Mucosa of descending colon (tissue), 3 donors: ENCODE results near the gene CAPRIN1. TPM values are rescaled to one million over a fixed set of nuclear protein-coding genes. Genes with fewer than 3 reads are reported as not detected.

ENCODE experiments used
- ATAC-seq: fragments of 200-7000 bp; cut with Tn5 transposase; one replicate; pipeline ENCODE4 v1.9.1; 2020; ENCODE audit warnings: mild to moderate bottlenecking, moderate library complexity
- DNase-seq, 3 donors: peaks; one replicate each; pipeline ENCODE4 v3.0.0-alpha.2; 2020
- H3K36me3 ChIP-seq: fragments of 200-600 bp; one replicate; pipeline ENCODE4 v1.8.0; 2021; ENCODE audit warnings: low read depth, mild to moderate bottlenecking
- H3K4me1 ChIP-seq: fragments of 200-600 bp; one replicate; pipeline ENCODE4 v1.8.0; 2021; ENCODE audit warnings: low read depth, mild to moderate bottlenecking
- H3K4me3 ChIP-seq: fragments of 200-600 bp; one replicate; pipeline ENCODE4 v1.8.0; 2021; ENCODE audit warnings: mild to moderate bottlenecking
- H3K9me3 ChIP-seq: fragments of 200-600 bp; one replicate; pipeline ENCODE4 v1.8.0; 2021; ENCODE audit warnings: mild to moderate bottlenecking
- CTCF ChIP-seq: fragments of 200-600 bp; IDR thresholded peaks from one replicate; pipeline ENCODE4 v1.8.0; 2022; ENCODE audit warnings: antibody characterized with exemption, mild to moderate bottlenecking
- intact Hi-C, 2 donors: fragments of 100-400 bp; cut with DNase I in 1 of 2; cut with micrococcal nuclease in 1 of 2; formaldehyde crosslinking; loops; one replicate each; pipeline versions ENCODE4 v1.11.0 to v1.11.1; 2022; cut with DNase I, micrococcal nuclease
- total RNA-seq, 3 donors: library from RNA; stranded (reverse); fragmentation: NEBNext Ultra II Directional in 2 of 3; extraction: Animal tissue kit (Norgen Biotek cat#: 25700) in 2 of 3; gene quantifications; one replicate each; pipeline versions ENCODE4 v1.2.1 to v1.2.4, GENCODE V29; 2021 to 2023
- donor health status: DM: no; HTN: no; CAD: no; lungs with moderate emphysema.
- donor health status: DM: no; HTN: no; CAD: no.
- donor health status: DM: no; HTN: yes; CAD: no.

Gene CAPRIN1
- total RNA-seq, 3 donors from 2014 or later: 157 to 175 (median 172) TPM

GRCh38 chr11:34028425-34028824, 23.1 kb upstream of the CAPRIN1 start:
- Histone ChIP-seq H3K4me3 (no peak overlapping the region), H3K4me1 (peaks cover 9% of the 10 kb centered on the region), H3K9me3 (no peaks in the 10 kb centered on the region), H3K36me3 (no peaks in the 10 kb centered on the region)
- ATAC-seq: peak; percentile 54
- TF ChIP-seq CTCF: no peak
- intact Hi-C loops: no loop called here
- DNase-seq: peak in 2 of 3 donors; percentile 30 to 37

- Histone ChIP-seq H3K36me3 (no peaks in the 10 kb centered on the region), H3K4me3 (no peak overlapping the region), H3K9me3 (no peaks in the 10 kb centered on the region), H3K4me1 (peaks cover 9% of the 10 kb centered on the region)
- ATAC-seq: peak; percentile 78
- TF ChIP-seq CTCF: no peak
- intact Hi-C loops: no loop called here
- peak in 2 of 3 donors; percentile 59 to 92 for DNase-seq
Observed at GRCh38 chr11:34029176-34029575, 22.4 kb upstream of the CAPRIN1 start.

GRCh38 chr11:34030382-34030781, 21.1 kb upstream of the CAPRIN1 start:
- no peak for ATAC-seq

GRCh38 chr11:34033399-34033798, 18.1 kb upstream of the CAPRIN1 start:
- Histone ChIP-seq H3K4me3 (no peak overlapping the region), H3K36me3 (no peaks in the 10 kb centered on the region), H3K9me3 (no peaks in the 10 kb centered on the region), H3K4me1 (peaks cover 4% of the 10 kb centered on the region)
- ATAC-seq (no peak), DNase-seq (no peak)
- no peak for TF ChIP-seq CTCF
- intact Hi-C loops: no loop called here

More at GRCh38 chr11:34030382-34030781, 21.1 kb upstream of the CAPRIN1 start:
- intact Hi-C loops: no loop called here
- no peak for DNase-seq
- no peak for TF ChIP-seq CTCF
- H3K9me3 ChIP-seq: no peaks in the 10 kb centered on the region
- H3K4me1 ChIP-seq: peaks cover 9% of the 10 kb centered on the region
- H3K4me3 ChIP-seq: no peak overlapping the region
- no peaks in the 10 kb centered on the region for H3K36me3 ChIP-seq

- TF ChIP-seq CTCF: no peak
- H3K4me3 ChIP-seq: no peak overlapping the region
- DNase-seq (no peak), ATAC-seq (peak; percentile 66)
- H3K4me1 ChIP-seq: no peaks in the 10 kb centered on the region
- no peaks in the 10 kb centered on the region for H3K9me3 ChIP-seq
- H3K36me3 ChIP-seq: no peaks in the 10 kb centered on the region
- intact Hi-C loops: no loop called here
Observed at GRCh38 chr11:34034053-34034452, 17.5 kb upstream of the CAPRIN1 start.

- no peaks in the 10 kb centered on the region for H3K36me3 ChIP-seq
- DNase-seq: no peak
- no peaks in the 10 kb centered on the region for H3K4me1 ChIP-seq
- no peak overlapping the region for H3K4me3 ChIP-seq
- intact Hi-C loops: no loop called here
- no peak for ATAC-seq
- no peaks in the 10 kb centered on the region for H3K9me3 ChIP-seq
- no peak for TF ChIP-seq CTCF
Observed at GRCh38 chr11:34036456-34036855, 15.1 kb upstream of the CAPRIN1 start.
